A549 treated with GW870086 at 1 μM for 4 hours (cell line): ENCODE data around the gene SRSF4. TPM values are rescaled to one million over a fixed set of nuclear protein-coding genes. Genes with fewer than 3 reads are reported as not detected.

Source experiments
- total RNA-seq: library from RNA; stranded (reverse); fragments of 200-300 nt; extraction: Qiagen RNA extraction; gene quantifications from 5 replicates; pipeline ENCODE4 v1.2.3, GENCODE V29; 2022; ENCODE audit warnings: low read depth

Gene SRSF4
- total RNA-seq, result 42.3 to 48.7 TPM (median 45.8 TPM) in 5 replicates

GRCh38 chr1:29181413-29182225 is at the start of gene SRSF4:
Gene SRSF4, minus strand, starts transcription at chr1:29181900. Its CDS starts 148 bp downstream, at chr1:29181752.

GRCh38 chr1:29230553-29231378 is 49.1 kb upstream of the SRSF4 start, which contains the start of gene MECR:
Gene MECR, minus strand, starts transcription at chr1:29230934. Its CDS starts 28 bp downstream, at chr1:29230906.

GRCh38 chr1:29123887-29124365 is 57.8 kb downstream of the SRSF4 start, which contains the start of gene TMEM200B:
Gene TMEM200B, minus strand, starts transcription at chr1:29123903. Its CDS starts 2,075 bp downstream, at chr1:29121828.

Other genes with a start within 250 kb of the SRSF4 start
- 0.08 to 0.25 TPM (median 0.14 TPM) in 5 replicates for gene TMEM200B, start 58.0 kb downstream of the SRSF4 start, total RNA-seq
- gene MECR, start 49.0 kb upstream of the SRSF4 start, total RNA-seq, result 18.0 to 23.2 TPM (median 20.6 TPM) in 5 replicates
- 6.8 to 7.7 TPM (median 7.4 TPM) in 5 replicates for gene PTPRU, start 54.6 kb upstream of the SRSF4 start, total RNA-seq